GM04504 (cell line): ENCODE data around the gene NCMAP.
A peak's percentile ranks its signal among the peaks of the same experiment; 100 is the strongest.
"Not testable (repeated sequence)": the region's sequence is repeated elsewhere in the genome, so short reads cannot be mapped to it uniquely, and the experiment has no call there.

Source experiments
- DNase-seq: peaks from one replicate; pipeline ENCODE4 v3.0.0-alpha.2; 2012; ENCODE audit warnings: low read depth

Gene NCMAP, protein sequence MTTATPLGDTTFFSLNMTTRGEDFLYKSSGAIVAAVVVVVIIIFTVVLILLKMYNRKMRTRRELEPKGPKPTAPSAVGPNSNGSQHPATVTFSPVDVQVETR

DNA sequence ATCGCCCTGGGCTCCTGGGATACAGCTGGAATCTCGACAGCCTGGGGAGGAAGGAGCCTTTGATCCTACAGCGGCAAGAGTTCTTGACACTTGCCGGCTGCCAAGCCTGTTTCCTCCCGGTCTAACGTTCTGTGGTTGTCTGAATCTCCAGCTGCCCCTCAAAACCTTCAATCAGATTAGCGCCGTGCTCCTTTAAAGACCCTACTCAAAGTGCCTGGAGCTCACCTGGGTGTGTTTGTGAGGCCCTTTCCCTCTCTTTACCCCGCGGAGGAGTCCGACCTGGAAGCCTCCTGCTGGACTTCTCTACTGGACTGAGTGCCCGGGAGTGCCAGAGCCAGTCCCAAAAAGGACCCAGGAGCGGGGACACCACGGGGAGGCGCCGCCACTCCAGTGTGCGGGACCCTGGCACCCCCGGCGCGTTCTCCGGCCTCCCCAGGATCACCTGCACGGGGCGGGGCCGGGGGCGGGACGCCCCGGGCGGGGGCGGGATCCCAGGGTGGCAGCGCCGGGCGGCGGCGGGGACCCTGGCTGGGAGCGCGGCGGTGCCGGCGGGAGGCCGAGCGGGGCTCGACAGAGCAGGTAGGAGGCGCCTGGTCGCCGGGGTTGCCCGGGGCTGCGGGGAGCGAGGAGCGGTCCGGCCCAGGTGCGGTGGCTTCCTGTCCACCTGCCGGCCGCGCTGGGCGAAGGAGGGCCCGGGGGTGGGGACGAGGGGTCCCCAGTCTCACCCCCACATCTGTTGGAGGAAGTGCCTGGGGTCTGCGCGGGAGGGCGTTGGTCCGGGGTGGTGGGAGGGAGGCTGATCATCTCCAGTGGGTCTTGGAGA lies at the start of gene NCMAP:
NCMAP (plus strand) TSS at position 497 of the 823 bp plus-strand sequence. CDS start 39,344 bp downstream, outside the sequence.
- DNase-seq: no peak

DNA sequence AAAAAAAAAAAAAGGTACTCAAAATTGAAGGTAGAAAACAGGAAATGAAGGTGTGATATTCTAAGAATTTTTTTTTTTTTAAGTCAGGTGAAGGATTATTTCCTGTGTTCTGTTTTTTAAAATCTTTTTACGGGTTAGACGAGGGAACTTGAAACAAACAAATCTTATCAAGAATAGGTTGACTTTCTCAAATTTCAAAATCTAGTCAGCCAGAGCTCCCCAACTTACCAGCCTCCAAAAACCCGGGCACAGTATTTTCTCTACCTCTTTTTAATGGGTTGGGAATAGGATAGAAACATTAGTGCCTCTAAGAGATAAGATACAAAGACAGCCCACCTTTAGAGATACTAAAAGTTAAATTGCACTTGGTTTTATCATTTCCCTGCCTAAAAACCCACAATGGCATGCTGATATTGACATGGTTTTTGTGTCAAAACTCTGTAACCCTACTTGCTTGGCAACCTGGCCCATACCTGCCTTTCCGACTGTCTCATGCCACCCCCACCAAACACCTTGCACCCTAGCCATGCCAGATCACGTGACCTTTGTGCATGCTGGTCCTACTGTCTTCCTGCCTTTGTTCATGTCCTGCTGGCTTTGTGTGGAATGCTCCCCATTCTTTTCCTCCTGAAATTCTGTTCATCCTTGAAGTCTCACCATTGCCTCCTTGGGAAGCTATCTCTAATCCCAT lies 49.1 kb upstream of the NCMAP start:
- no peak for DNase-seq

DNA sequence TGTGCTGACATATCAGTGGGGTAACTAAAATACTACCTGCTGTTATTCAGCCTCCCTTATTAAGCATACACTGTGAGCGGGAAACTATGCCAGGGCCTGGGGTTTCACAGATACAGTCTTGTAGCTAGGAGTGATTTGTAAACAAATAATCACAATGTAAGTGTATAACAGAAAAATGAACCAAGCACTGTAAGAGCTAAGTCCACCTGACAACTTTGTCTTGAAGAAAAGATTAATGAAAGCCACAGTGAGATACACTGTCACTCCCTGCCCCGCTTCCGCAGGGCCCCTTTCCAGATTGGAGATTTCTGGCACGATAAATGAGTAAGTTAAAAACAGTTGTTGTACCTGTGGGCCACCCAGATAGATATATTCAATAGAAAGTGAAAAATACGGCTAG lies 48.5 kb upstream of the NCMAP start:
- DNase-seq: no peak

DNA sequence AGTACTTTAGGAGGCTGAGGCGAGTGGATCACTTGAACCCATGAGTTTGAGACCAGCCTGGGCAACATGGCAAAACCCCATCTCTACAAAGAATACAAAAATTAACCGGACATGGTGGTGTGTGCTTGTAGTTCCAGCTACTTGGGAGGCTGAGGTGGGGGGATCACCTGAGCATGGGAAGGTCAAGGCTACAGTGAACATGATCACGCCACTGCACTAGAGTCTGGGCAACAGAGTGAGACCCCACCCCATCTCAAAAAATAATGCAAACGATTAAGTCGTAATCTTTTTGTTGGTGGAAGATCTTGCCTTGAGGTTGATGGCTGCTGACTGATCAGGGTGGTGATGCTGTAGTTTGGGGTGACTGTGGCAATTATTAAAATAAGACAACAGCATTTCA lies 47.0 kb upstream of the NCMAP start:
- DNase-seq: no peak

DNA sequence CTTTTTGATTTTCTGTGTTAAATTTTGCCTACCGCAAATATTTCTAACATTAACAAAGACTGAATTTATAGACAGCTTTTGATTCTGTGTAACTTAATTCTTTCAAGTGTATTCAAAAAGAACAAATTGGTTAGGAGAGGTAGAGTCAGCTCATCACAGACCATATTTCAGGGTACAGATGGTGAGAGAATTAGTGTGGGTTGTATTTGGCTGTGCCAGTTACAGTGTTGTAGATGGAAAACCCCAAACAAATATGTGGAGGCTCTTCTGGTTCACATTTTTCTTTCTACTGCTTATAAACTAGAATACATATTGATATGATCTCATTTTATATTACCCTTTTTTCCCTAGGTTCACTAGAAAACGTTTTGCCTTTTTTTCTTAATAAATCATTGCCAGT lies 42.2 kb upstream of the NCMAP start:
- no peak for DNase-seq

DNA sequence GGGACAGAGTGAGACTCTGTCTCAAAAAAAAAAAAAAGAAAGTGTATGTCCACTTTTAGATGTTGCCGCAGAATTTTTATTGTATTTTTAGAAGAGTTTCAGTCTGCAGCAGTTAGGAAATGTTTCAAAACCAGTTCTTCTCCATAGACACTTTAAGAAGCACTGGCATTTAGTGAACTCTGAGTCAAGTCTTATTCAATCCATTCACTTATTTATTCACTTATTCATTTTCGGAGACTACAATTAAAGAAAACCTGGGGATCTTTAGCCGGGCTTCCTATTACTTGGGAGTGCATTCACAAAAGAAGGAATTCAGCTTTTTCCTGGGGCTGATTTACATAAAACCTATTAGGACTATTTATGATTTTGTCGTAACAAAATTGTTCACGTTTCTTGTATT lies 40.9 kb upstream of the NCMAP start:
- no peak for DNase-seq

DNA sequence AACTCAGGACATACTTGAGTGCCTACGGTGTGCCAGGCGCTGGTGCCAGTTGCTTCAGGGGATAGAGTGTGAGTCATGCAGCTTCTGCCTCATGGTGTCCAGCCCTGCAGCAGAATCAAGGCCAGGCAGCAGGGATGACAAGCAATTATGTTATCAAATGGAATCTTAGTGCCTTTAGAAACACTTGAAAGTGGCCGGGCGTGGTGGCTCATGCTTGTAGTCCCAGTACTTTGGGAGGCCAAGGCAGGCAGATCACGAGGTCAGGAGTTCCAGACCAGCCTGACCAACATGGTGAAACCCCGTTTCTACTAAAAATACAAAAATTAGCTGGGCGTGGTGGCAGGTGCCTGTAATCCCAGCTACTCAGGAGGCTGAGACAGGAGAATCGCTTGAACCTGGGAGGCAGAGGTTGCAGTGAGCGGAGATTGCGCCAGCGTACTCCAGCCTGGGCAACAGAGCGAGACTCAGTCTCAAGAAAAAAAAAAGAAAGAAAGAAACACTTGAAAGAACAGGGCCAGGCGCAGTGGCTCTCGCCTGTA lies 40.1 kb upstream of the NCMAP start:
- DNase-seq: peak; percentile 58

DNA sequence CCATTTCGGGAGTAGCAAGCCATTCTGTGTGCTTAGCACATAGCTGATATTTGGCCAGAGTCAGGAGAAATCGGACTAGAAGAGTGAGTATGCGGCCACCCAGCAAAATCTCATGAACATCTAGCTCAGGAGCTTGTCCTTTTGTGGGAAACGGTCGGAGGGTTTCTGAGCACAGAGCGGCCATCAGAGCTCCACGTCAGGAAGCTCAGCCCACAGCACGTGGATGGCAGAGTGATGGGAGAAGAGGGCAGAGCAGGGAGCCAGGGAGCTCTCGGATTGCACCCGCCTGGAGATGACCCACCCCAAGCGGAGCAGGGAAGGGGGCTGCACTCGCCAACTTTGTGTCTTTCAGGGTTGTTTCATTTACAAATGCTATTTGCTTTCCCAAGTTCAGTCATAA lies 39.4 kb upstream of the NCMAP start:
- DNase-seq: no peak

DNA sequence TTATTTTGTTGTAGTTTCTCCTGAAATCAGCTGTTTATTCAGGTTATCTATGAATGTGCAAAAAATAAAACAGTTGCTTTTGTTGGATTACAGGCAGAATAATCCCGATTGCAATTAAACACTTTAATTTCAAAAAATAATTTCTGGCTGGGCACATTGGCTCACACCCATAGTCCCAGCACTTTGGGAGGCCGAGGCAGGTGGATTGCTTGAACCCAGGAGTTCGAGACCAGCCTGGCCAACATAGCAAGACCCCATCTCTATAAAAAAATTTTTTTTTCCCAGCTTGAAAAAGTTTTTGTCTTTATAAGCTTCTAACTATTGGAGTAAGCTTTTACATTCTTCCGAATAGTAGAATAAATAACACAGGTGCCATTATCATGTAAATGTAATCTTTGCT lies 38.0 kb upstream of the NCMAP start:
- DNase-seq: no peak

DNA sequence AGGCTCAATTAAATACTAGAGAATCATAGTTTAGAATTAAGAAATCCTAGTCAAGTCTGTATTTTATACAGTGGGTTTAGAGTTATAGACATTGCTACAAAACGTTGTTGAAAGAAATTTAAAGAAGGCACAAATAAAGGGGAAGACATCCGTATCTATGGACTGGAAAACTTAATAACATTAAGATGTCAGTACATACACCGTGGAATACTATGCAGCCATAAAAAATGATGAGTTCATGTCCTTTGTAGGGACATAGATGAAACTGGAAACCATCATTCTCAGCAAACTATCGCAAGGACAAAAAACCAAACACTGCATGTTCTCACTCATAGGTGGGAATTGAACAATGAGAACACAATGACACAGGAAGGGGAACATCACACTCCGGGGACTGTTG lies 35.6 kb upstream of the NCMAP start:
- not testable (repeated sequence) for DNase-seq

DNA sequence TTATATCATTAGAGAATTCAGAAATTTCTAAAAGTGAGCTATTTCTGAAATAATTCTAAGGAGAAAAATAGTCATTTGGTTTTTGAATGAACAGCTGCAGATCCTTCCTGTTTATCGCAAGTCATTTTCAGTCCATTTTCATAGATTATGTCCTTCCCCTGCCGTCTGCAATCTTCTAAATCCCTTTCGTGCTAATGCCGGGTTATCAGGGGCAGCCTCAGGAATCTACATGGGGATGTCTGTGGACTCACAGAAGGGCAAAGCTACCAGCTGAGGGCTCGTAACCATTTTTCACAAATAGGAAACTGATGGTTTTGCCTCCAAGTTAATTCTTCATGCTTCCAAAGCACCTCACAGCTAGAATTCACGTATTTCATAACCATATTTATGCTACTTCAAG lies 30.3 kb upstream of the NCMAP start:
- no peak for DNase-seq

DNA sequence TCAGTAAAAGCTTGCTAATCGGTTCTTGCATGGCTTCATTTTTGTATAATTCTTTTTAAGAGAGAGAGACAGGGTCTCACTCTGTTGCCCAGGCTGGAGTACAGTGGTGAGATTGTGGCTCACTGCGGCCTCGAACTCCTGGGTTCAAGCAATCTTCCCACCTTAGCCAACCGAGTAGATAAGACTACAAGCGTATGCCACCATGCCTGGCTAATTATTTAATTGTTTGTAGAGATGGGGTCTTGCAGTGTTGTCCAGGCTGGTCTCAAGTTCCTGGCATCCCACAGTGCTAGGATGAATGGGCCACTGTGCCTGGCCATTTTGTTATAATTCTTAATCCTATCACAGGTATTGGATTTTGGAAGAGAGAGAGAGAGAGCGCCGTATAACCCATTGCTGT lies 29.8 kb upstream of the NCMAP start:
- no peak for DNase-seq

DNA sequence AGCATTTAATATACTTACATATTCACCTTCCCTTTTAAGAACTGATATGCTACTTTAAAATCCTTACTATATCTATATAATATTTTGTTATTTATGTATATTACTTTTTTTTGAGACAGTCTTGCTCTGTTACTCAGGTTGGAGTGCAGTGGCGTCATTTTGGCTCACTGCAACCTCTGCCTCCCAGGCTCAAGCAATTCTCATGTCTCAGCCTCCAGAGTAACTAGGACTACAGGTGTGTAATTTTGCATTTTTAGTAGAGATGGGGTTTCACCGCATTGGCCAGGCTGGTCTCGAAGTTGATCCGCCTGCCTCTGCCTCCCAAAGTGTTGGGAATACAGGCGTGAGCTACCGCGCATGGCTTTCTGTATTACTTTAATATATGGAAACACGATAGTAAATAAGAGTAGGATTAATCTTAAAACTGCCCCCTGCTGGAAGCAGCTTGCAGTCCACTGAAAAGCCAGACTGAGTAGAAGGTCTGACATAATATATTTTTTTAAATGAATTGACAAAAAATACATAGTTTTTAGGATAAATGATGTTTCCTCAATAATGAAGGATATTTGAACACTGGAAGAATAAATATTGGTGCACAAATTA lies 28.8 kb upstream of the NCMAP start:
- DNase-seq: no peak

DNA sequence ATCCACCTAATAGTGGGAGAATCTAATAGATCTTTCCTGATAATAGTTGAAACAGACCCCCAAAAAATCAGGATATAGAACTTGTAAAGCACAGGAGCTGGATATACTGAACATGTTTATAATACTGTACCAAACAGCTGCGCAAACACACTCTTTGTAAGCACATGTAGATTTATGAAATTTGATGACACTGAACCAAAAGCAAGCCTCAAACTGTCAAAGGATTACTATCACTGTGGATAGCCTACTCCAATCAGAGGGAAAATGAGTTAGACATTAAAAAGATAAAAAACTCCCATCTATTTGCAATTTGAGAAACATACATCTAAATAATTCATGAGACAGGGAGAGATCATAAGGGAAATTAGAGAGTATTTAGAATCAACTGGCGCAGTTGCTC lies 27.1 kb upstream of the NCMAP start:
- no peak for DNase-seq

DNA sequence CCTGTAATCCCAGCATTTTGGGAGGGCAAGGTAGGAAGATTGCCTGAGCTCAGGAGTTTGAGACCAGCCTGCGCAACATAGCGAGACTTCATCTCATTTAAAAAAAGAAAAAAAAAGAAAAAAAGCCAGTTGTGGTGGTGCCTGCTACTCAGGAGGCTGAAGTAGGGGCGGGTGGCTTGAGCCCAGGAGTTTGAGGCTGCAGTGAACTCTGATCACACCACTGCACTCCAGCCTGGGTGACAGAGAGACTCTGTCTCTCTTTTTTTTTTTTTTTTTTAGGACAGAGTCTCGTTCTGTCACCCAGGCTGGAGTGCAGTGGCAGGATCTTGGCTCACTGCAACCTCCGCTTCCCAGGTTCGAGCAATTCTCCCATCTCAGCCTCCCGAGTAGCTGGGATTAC lies 26.6 kb upstream of the NCMAP start:
- not testable (repeated sequence) for DNase-seq

DNA sequence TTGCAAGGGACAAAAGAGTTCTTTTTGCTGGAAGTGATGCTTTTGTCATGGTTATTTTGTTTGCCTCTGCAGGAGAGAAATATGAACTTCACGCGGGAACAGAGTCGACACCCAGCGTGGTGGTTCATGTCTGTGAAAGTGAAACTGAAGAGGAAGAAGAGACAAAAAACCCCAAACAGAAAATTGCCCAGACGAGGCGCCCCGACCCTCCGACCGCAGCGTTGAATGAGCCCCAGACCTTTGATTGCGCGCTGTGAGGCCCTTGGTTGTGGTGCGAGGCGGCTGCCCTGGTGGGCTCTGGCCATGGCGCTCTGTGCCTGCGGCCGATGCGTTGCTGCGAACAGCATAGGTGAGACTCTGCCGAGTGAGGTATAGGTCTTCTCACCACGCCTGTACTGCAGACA lies 20.9 kb upstream of the NCMAP start:
- no peak for DNase-seq

DNA sequence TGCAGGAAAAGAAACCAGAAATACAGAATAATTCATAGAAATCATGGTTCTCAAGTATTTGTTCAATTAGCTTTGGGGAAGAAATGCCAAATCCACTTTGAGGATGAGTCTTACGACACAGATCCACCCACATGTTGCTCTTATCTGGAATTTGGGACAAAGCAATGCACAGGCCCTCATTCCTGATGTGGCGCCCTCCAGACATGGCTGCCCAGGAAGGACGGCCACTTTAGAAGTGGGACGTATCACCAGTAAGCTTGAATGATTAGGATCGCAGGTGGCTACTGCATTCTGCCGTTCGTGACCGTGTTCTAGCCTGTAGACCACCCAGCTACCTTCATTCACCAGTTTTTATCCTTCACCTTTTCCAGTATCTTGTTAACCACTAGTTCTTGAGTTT lies 20.1 kb upstream of the NCMAP start:
- DNase-seq: no peak

DNA sequence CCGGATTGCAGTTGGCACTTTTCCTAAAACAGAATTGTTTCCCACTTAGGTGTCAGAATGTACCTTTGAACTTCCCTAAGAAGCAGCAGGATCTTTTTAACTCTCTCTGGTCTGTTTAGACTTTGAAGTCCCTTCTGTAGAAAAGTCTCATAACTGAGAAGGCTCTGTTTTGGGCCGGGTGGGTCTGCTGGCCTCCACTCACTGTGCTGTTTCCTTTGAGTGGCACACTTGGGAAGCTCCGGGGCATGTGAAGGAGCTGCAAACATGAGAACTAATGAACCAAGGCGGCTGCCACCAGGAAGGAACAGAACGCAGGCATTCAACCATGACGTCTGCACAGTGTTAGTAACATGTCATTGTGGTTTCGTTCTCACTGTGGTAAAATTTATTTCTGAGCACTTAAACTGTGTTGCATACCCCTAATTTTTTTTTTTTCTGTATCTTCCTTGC lies 19.5 kb upstream of the NCMAP start:
- DNase-seq: no peak

DNA sequence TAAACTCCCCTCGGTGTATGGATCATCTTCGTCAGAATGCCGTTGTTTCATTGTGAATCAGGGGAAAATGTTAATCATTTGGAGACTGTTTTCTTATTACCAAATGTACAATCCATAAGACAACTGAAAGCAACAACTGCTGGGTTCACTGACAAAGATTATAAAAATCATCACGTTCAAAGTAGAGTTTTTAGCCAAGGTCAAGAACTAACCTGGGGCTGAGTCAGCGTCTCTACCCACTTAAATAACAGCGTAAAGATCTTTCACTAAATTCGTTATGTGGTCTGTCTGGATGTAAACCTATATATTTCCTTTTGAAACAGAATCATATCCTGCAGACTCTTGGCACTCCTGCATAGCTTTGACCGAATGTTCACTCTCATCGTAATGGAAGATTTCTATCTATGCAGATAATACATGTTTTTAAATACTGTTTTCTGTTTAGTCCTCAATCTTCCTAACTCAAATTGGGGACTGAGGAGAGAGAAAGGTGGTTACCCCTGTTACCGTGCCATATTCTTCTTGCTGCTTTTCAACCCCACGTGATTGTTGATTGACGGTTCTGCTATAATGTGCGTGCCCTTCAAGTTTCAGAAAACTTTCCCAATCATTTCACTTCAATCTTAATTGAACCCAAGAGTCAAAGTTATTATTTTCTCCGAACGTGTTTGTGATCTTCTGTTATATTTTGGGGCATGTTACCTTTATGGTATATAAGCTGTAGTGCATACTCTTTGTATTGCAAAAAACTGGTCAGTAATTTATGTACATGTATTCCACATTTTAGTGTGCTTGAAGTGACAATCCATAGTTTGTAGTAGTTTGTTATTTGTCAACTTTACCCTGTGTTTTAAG lies 15.6 kb upstream of the NCMAP start:
- no peak for DNase-seq

DNA sequence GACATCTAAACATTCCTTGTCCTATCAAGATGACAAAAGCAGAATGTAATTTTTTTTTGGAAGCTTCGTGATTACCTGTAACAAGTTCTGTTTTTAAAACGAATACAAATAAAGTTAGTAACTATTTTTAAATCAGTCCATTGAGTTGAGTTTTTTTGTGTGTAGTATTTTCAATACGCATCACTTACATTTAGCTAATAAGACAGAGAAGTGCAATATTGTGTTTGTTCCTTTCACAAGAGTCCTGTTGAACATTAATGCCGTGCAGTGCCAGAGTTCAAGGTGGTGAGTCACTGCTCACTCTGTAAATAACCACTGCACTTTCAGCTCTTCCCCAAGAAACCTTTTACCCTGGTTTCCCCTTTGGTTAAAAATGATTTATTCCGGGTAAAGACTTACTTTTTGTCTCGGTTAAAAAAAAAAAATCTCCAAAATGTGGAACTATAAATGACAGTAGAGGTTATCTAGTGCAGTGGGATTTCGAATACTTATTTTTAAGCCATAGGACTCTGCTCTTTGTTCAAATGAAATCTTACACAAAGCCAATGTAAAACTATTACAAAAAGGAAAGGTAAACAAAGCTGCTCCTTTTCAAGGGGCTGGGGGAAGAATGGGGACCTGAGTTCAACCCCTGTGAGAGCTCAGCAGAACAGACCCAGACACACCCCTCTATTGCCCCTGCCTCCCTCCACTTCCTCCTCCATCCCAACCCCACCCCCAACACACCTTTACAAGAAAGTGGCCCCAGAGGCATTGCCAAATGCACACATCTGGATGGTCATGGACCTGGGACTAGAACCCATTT lies 14.8 kb upstream of the NCMAP start:
- peak; percentile 50 for DNase-seq
